ENCODE data around the gene MS4A15. TPM values are rescaled to one million over a fixed set of nuclear protein-coding genes. Genes with fewer than 3 reads are reported as not detected.
"Not testable (repeated sequence)": the region's sequence is repeated elsewhere in the genome, so short reads cannot be mapped to it uniquely, and the experiment has no call there.

Gene MS4A15
- total RNA-seq, 1 donor from 2014 or later: not detected

- DNase-seq (ENCODE audit: low spot score): no peak
Observed at GRCh38 chr11:60803273-60803936, 46.7 kb downstream of the MS4A15 start.

GRCh38 chr11:60809249-60809648, 52.6 kb downstream of the MS4A15 start:
- DNase-seq (ENCODE audit: low spot score): no peak

- no peak for DNase-seq (ENCODE audit: low spot score)
Observed at GRCh38 chr11:60809691-60810090, 53.0 kb downstream of the MS4A15 start.

DNA sequence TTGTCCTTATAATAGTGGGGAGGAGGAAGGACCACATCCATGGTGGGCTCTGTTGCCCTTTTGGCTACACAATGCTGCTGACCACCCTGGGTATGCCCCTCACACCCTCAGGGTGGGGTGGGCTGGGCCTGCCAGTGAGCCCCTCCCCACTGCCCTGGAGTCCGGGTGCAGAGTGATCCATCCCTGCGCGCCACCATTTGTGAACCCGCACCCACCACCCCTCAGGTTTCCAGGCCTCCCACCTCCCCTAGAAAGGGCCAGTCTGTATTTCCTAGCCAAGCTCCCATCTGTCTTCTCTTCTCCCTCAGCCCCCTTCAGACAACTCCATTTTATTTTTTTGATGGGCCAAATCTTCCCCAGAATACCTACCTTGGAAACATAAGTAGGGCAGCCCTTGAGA, 53.5 kb downstream of the MS4A15 start:
- no peak for DNase-seq (ENCODE audit: low spot score)

DNA sequence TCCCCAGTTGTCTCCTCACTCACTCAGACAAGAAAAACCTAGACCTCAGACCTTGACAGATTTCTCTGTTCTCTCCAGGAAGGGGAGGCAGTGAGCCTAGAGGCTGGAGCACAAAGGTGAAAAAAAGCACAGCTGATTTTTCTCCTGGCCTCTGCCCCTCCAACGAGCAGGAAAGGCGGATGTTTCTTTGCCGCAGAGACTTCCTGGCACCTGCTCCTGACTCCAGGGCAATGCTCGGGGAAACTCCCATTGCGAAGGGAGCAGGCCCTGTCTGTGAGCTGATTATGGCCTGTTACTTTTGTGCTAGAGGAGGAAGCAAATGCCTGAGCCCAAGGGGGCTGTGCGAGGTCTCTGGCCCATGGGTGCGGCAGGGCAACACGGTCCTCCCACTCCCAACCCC, 53.9 kb downstream of the MS4A15 start:
- DNase-seq (ENCODE audit: low spot score): no peak

DNA sequence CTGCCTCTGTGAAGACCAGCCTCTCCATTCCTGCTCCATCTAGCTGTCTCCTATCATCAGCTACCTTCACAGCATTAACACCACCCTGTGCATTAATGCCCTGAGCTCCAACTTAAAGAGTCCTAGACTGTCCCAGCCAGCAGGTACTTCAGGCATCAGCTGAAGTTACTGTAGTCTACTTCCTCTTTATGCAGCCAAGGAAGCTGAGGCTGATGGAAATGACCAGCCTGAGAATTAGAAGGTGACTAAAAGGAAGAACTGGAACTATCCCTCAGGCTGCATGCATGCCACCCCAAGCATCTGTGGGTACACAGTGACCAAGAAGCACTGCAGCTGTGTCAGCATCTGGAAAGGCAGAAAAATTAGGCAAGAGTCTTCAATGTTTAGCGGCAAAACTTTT, 56.7 kb downstream of the MS4A15 start:
- no peak for DNase-seq (ENCODE audit: low spot score)

- no peak for DNase-seq (ENCODE audit: low spot score)
Observed at GRCh38 chr11:60814112-60814511, 57.4 kb downstream of the MS4A15 start.

DNA sequence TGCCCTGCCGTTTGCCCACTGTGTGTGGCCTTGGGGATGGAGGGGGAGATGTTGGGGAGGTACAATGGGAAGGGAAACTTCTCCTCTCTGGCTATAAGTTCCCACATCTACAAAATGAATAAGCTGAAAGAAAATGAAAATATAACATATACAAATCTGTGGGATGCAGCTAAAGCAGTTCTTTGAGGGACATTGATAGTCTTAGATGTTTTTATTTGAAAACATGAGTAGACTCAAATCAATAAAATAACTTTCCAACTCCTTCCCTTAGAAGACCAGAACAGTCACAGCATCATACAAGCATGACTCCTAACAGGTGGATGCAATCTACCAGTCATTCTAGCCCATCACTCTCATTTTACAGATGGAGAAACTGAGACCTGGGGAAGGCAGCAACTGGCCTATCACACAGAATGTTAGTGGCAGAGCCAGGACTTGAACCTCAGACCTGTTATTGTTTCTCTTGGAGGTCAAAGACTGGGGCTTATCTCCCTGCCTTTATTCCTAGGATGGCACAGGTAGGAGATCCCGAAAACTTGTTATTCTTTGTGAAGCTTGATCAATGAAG, 60.0 kb downstream of the MS4A15 start:
- no peak for DNase-seq (ENCODE audit: low spot score)

DNA sequence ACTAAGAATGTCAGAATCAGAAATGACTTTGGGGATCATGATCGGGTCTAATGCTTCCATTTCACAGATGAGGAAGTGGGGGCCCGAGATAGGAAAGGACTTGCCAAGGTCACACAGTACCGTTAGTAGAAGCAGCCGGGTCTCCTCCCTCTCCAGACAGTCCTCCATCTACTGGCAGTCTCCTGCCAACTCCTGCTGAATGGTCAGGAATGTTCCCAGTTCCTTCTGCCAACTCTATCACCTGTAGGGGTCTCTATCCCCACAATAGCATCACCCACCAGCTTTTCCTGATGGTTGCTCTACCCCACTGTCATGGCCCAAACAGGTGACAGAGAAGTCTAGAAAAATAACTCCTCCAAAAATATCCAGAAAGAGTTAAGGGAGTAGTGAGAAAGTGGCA, 61.4 kb downstream of the MS4A15 start:
- DNase-seq (ENCODE audit: low spot score): no peak

DNA sequence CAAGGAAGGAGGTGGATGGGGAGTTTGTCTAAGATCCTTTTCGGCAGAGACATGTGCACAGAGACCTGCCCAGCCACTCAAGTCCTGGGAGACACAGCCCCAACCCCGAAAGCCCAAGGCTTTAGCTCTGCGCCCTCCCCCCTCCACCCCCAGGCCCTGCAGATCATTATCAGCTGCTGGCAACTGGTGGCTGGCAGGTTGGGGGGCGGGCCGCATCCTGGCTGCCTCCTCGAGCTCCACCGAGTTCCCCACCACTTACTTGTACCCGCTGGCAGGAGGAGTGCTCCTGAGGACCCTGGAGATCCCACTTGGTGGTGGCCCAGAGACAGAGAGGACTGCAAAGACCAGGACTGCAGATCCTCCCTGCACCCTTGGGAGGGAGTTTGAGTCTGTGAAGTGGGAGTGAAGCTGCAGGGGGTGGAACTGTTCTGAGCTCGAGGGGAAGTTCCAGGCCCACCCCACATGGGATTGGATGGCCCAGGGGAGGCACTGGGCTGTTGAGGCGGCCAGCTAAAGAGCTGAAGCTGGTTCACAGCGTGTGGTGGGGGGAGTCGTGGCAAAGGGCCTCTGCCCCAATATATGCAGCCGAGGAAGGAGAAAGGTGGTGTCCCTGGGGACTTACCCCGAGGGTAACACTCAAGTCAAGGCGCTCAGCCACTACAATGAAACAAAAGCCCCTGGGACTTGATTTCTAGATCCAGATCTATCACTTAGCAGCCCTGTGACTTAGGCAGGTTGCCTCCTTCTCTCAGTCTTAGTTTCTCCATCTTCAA, 65.3 kb downstream of the MS4A15 start:
- DNase-seq (ENCODE audit: low spot score): no peak

GRCh38 chr11:60823745-60824306, 67.2 kb downstream of the MS4A15 start:
- not testable (repeated sequence) for DNase-seq (ENCODE audit: low spot score)

- no peak for DNase-seq (ENCODE audit: low spot score)
Observed at GRCh38 chr11:60825118-60825517, 68.5 kb downstream of the MS4A15 start.

DNA sequence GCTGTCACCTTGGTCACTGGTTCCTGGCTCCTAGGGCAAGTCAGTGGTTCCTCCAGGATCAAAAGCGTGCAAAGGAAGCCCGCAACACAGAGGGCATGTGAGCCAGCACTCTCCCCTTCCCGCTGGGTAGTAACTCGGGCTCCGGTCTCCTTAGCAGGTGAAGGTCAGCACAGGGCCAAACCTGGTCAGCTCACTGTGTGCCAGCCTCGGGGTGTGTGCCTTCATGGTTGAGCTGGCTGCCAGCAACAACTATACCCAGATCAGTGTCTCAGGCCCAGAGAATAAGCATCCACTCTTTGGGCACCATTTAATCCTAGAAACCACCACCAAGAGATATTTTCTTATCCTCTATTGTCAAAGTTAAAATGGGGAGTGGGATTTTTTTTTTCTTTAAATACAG, 69.1 kb downstream of the MS4A15 start:
- DNase-seq (ENCODE audit: low spot score): no peak

Other genes starting within 250 kb of the MS4A15 start
- not detected for gene MS4A13, start 241.5 kb upstream of the MS4A15 start, total RNA-seq
- gene MS4A8, start 57.3 kb upstream of the MS4A15 start, total RNA-seq: not detected
- not detected for gene MS4A18, start 32.1 kb upstream of the MS4A15 start, total RNA-seq
- gene MS4A10, start 28.5 kb downstream of the MS4A15 start, total RNA-seq: not detected
- gene CCDC86, start 85.2 kb downstream of the MS4A15 start, total RNA-seq: 33.4 TPM
- 0.13 TPM for gene PTGDR2, start 99.1 kb downstream of the MS4A15 start, total RNA-seq
- gene ZP1, start 110.7 kb downstream of the MS4A15 start, total RNA-seq: not detected
- 113 TPM for gene PRPF19, start 149.7 kb downstream of the MS4A15 start, total RNA-seq
- 86.8 TPM for gene TMEM109, start 157.3 kb downstream of the MS4A15 start, total RNA-seq
- gene TMEM132A, start 167.6 kb downstream of the MS4A15 start, total RNA-seq: 8.0 TPM
- 32.3 TPM for gene SLC15A3, start 195.3 kb downstream of the MS4A15 start, total RNA-seq
- 4.2 TPM for gene CD6, start 214.8 kb downstream of the MS4A15 start, total RNA-seq

Data from ureter (tissue), 1 donor.